GM19043 (cell line): ENCODE data around the gene KRT27.
"Not testable (repeated sequence)": the region's sequence is repeated elsewhere in the genome, so short reads cannot be mapped to it uniquely, and the experiment has no call there.

Experiments
- ATAC-seq: cut with Tn5 transposase; IDR thresholded peaks from one replicate; pipeline ENCODE4 v1.9.1; 2021; ENCODE audit warnings: low read depth; ENCODE audit not compliant: unreplicated experiment

Gene KRT27

DNA sequence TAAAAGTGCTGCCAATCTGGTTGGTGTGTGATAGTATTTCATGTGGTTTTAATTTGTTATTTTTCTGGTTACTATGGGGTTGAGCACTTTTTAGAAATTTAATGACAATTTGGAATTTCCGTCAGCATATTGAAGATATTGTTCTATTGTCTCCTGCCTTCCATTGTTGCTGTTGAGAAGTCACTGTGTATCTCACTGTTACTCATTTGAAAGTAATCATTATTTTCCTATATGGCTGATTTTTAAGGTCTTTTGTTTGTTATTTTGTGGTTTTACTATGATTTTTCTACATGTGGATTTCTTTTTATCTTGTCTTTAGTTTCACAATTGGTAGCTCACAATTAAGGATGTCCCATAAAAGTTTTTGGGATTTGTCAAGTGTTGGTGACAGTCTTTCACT lies 18.6 kb downstream of the KRT27 start:
- ATAC-seq: no peak

DNA sequence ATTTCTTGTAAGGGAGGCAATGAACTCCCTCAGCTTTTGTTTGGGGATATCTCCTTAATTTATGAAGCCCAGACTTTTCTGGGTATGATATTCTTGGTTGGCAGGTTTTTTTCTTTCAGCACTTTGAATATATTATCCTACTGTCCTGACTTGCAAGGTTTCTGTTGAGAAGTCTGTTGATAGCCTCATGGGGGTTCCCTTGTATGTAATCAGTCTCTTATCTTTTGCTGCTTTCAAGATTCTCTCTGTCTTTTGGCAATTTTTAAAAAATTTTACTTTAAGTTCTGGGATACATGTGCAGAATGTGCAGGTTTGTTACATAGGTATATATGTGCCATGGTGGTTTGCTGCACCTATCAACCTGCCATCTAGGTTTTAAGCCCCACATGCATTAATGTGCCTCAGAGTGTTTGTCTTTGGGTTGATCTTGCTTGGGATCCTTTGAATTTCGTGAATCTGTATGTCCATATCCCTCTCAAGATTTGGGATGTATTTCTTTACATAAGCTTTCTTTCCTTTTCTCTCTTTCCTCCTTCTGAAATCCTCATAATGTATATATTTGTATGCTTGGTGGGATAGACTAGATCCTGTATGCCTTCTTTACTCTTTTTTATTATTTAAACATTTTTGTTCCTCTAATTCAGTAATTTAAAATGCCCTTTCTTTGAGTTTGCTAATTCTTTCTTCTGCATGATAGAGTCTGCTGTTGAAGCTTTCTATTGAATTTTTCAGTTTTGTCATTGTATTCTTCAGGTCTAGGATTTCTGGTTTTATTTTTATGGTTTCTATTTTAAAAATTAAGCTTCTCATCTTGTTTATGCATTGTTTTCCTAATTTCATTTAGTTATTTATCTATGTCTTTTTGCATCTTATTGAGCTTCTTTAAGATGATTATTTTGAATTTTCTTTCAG lies 22.0 kb downstream of the KRT27 start:
- ATAC-seq: no peak

DNA sequence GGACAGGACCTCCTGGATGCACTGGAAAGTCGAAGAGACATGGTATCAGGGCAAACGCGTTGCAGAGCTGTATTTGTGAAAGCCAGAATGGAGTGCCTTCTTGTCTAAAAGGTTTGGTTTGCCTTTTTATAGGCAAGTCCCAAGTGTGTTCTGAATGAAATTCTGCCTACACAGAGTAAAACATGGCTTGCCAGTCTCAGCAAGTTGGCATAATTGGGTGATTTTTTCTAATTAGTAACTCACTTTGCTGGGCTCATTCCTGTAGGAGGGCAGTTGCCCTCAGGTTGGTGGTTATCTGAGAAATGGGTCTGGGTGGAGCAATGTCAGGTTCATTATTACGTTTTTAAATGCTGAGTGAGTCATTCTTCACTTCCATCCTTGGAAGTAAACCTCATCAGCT lies 27.1 kb downstream of the KRT27 start, which contains the start of gene KRT25:
Gene KRT25, minus strand, starts transcription at position 101 of the 400 bp plus-strand sequence. Its CDS starts 60 bp downstream, at position 41.
- no peak for ATAC-seq

DNA sequence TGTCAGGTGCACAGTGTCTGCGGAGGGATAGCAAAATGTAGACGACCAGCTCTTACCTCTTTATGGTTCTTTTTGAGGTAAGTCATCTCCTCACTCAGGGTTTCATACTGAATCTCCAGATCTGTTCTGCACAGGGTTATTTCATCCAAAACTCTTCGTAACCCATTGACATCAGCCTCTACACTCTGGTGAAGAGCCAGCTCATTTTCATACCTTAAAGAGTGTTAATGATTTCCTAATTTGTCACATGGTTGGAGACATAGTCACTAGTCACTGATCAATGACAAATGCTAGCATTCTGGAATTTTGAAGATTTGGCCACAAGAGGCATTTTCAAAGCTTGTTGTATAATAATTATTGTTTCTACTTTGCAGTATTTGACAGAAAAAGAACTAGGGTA lies 28.5 kb downstream of the KRT27 start:
- ATAC-seq: no peak

DNA sequence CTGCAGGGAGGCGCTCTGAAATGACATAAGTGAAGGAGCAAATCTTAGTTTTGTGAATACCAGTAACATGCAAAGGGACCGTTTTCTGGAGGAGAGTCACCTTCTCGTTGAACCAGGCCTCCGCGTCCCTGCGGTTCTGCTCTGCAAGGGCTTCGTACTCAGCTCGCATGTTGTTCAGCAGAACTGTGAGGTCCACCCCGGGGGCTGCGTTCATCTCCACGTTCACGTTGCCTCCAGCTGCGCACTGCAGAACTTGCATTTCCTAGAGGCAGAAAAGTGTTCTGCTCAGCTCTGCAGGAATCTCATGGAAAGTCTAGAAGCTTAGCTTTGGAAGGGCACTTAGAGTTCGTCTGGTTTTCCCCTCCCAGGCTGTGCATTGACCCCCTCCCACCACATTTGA lies 31.3 kb downstream of the KRT27 start:
- ATAC-seq: no peak

DNA sequence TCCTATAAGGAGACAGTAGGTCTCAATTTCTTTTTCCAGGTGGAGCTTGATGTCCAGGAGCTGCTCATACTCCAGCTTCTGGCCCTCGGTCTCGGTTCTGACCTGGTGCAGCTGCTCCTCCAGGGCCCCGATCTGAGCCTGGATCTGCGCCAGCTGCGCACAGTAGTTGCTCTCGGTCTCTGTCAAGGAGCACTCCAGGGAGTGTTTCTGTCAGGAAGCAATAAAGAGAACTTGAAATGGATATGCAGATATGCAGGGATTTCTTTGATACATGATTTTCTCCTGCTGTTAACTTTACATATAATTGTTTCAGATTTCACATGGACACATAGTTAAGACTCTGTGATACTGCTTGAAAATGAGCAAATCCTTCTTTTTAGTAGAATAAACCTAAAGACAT lies 32.0 kb downstream of the KRT27 start:
- no peak for ATAC-seq

DNA sequence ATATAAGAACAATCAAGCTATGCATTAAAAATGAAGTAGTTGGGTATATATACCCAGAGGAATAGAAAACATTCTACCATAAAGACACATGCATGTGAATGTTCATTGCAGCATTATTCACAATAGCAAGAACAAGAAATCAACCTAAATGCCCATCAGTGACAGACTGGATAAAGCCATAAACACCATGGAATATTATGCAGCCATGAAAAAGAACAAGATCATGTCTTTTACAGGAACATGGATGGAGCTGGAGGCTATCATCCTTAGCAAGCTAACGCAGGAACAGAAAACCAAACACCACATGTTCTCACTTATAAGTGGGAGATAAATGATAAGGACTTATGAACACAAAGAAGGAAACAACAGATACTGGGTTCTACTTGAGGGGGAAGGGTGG lies 33.7 kb downstream of the KRT27 start:
- ATAC-seq: not testable (repeated sequence)

DNA sequence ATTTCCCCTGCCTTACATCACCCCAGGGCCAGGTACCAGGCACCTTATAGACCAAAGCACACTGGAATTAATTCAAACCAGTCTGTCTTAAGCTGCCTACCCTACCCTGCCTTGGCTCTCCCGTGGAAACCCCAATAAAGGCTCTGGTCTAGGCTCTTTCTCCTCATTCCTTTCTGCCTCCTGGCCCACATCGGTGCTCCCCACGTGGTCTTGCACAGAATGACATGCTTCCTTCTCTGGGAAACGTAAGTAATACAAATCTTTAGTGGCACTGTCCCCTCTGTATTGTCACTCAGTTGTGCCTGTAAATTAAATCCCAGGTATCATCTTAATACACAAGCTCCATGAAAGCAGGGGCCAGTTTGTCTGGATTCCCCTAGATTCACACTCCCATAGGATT lies 43.8 kb downstream of the KRT27 start:
- ATAC-seq: no peak

DNA sequence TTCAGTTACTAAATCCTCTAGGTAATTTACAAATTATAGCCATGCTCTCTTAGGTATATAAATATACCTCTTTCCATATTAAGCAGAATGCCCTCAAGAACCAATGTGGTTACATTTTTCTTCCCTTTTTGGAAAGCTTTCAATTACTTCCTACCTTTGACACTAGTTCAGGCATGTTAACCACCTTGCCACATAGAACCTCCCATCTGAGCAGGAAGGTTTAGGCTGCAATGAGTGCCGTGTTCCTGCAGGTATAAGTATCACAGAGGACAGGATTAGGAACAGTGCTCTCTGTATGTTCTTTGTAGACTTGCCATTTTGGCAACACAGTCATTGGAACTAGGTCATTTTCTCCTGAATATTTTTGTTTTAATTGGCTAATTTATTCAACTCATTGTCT lies 47.3 kb downstream of the KRT27 start:
- ATAC-seq: no peak

DNA sequence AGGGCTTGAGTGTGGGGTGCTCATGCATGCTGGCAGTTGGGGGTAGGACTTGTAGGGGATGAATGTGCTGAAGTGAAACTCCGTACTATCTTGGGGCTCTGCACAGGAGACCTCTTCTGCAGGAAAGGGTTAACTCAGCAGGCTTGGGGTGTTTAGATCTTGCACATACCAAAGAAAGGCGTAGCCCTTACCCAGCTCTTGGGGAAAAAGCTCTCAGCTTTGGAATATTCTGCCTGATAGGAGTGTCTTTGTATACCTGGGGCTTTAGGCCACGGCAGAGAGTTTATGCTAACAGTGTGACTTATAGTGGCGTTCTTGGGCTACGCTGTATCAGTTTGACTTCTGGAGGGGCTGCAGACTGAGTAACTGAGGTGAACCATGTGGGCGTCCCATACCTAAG lies 48.3 kb downstream of the KRT27 start:
- ATAC-seq: no peak

DNA sequence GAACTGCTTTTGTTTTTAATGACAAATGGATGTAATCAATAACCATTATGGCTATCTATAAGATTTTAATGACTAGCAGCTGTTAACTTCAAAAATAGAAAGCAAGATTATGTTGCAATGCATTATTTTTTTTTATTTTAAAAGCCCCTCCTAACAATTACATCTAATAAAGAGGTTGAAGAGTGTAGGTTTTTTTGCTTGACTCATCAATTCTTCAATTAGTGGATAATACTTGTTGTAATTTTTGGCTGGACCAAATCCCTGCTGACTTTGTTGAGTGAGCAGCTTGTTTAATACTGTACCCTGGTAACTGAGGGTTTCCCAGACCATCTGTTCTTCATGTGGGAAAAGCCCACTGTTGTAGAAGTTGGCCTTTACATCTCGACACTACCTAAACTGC lies 51.4 kb downstream of the KRT27 start:
- ATAC-seq: no peak

DNA sequence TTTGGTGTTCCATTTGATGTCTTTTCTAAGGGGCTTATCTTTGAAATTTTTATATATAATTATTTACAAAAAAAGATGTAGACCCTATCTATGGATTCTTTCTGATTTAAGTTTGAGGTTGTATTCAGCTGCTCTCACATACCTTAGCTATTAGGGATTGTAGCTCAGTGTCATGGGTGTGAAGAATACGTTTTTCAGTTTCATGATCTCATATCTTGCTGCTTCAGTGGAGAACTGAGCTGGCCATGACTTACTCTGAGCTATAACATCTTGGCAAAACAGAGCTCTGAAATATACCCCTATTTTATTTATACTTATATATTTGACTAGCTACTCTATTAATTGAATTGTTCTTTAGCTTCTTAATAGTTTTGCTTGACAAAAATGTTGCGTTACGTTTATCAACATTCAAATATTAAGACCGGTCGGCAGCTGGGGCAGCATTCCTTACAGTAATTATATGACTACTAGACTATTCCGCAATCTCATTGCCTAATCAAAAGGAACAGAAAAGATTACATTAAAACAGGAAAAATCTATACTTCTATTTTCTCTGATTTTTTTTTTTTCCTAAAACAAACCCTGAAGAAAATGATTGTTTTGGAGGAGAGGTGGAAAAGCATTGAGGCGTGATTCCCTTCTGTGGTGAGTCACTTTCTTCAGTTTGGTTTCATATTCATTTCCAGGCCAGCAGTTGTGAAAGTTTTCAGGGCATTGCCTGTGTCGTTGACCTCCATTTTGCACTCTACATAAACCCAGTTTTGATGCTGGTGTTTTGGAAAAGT lies 54.7 kb downstream of the KRT27 start:
- ATAC-seq: no peak

DNA sequence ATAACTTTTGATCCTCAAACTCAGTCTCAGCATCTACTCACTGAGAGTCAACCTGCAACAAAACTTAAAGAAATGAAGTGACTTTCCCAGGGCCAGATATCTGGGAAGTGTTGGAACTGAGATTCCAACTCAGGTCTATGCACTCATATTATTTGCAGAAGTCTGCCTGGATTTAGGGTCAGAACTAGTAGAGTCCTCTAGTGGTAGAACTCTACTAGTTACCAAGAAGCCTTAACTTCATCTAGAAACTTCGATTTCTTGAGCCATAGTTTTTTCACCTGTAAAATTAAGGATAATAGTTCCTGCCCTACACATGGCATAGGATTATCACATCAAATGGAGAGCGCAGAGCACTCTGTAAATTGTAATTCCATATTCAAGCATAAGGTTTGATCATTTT lies 55.4 kb downstream of the KRT27 start:
- ATAC-seq: no peak
